Measurements from ENCODE around the gene CLASRP.

CLASRP gene

DNA sequence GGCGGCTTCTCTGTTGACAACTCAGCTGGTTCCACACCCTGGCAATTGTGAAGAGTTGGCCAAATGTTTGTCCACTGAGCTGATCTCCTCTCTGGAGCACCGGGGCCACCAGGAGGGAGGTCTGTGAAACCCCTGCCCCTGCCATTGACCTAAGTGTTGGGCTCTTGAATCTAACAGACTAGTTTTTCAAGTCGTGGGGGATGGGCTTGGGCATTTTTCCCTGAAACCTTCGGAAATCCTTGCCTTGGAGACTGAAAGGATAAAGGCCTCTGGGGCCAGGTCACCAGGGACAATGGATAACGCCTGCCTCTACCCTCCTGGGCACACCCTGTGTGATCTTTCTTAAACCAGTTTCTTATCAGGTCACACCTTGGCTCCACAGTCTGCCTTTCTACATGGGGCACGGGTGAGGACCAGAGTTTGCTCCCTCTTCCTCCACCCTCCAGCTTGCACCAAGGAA, 41.1 kb downstream of the CLASRP start:
- DNase-seq (ENCODE audit: low read depth in 2 of 2), result no peak

DNA sequence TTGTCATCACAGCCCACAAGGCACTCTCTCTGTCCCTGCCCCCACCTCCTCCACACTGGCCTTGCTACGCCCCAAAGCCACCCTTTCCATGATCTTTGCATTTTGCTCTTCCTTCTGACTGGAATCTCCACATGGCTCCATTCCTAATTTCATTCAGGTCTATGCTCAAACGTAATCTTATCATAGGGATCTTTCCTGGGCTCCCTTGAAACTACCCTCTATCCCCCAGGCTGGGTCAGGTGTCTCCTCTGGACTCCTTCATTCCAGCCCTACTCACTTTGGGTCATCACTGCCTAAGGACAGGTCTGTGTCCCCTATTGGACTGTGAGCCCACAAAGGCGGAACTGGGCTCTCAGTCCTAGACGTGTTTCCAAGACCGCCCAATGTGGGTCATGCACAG, 43.3 kb downstream of the CLASRP start:
- no peak for DNase-seq (ENCODE audit: low read depth in 2 of 2)

DNA sequence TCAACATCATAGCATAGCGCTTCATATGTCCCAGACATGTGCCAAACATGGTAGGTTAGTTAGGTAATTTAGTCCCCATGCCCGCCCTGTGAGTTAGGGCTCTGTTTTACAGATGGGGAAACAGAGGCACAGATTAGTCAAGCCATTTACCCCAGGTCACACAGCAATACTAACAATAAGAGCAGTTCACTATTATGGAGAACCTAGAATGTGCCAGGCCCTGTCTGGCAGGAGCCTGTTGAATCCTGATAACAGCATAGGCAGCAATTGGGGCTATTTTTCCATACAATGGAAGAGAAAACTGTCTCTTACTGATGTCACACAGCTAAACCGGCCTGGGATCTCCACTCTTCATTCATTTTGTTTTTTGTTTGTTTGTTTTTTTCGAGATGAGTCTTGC, 47.6 kb downstream of the CLASRP start:
- no peak for DNase-seq (ENCODE audit: low read depth in 2 of 2)

DNA sequence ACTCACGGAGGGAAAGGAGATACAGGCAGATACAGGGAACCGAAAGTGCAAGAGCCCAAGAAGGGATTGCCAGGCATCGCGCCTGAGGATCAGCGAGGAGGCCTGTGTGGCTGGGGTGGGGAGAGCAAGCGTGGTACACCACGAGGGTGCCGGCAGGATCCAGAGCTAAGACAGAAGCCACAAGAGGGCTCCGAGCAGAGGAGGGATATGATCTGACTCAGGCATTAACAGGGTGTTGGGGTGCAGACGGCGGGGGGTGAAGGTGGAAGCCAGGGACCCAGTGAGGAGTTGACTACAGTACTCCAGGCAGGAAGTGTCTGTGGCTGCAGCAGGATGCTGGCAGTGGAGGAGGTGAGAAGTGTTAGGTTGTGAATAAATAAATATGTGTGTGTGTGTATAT, 48.7 kb downstream of the CLASRP start:
- DNase-seq (ENCODE audit: low read depth in 2 of 2), result peak in 1 of 2 donors; percentile 38

DNA sequence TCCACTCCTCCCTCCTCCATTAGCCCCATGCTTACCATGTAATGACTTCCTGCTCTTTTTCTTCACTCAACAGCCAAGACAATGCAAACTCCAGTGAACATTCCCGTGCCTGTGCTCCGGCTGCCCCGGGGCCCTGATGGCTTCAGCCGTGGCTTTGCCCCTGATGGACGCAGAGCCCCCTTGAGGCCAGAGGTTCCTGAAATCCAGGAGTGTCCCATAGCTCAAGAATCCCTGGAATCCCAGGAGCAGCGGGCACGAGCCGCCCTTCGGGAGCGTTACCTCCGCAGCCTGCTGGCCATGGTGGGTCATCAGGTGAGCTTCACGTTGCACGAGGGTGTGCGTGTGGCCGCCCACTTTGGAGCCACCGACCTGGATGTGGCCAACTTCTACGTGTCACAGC, 51.2 kb downstream of the CLASRP start:
- DNase-seq (ENCODE audit: low read depth in 2 of 2), result no peak

DNA sequence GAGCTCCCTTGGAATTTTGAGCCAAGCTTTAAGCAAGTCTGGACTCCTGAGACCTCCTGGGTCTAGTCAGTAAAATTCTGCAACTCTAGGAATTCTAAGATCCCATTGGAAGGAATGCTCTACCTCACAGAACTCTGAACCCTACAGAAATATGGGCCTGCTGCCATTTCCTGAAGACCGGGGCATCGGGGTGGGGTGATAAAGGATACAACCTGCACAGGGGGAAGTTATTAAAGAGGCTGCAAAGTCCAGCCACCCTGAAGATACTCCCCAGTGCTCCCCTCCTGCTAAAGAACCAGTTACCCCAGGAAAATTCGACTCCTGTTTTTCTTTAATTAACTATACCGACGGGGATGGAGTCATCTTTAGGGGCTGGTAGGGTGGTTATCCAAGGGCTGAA, 51.8 kb downstream of the CLASRP start:
- DNase-seq (ENCODE audit: low read depth in 2 of 2), result no peak

DNA sequence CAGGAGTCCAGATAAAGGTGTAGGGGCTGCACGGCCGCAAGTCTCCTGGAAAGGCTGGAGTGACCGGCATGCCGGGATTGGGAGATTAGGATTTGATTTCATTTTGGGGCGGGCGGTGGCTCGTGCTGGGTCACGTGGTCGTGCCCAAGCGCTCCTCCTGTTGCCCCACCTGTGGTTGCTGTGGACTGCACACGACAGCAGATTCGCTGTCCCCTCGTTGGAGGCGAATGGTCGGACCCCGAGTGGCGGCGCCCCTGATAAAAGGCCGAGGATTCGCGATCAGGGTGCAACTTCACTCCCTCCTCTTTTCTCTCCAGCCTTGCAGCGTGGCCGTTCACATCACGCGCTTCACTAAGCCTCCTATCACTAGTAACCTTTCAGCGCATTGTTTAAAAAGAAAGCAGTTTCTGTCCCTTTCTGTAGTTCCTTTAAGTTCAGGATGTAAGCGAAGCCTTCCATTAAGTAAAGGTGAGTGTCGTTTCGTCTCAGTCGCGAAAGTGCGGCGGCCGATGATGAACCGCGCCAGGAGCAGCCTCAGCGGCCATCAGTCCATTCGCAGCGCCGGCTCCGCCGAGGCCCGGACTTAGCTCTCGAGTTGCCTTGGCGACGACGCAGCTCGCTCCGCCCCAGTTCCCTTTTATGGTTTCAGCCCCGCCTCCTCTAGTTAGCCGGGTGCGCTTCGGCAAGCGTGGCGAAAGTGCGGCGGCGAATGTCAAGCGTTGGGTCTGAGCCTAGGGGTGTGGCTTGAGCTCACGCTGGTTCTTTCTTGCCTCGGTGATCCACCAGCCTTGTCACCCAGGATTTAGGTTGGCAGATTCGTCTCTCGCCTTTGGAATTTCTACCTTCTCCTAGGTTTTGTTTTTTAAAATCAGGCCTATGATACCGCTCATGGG, 52.4 kb downstream of the CLASRP start:
- DNase-seq (ENCODE audit: low read depth in 2 of 2), result peak; percentile 92 to 93

DNA sequence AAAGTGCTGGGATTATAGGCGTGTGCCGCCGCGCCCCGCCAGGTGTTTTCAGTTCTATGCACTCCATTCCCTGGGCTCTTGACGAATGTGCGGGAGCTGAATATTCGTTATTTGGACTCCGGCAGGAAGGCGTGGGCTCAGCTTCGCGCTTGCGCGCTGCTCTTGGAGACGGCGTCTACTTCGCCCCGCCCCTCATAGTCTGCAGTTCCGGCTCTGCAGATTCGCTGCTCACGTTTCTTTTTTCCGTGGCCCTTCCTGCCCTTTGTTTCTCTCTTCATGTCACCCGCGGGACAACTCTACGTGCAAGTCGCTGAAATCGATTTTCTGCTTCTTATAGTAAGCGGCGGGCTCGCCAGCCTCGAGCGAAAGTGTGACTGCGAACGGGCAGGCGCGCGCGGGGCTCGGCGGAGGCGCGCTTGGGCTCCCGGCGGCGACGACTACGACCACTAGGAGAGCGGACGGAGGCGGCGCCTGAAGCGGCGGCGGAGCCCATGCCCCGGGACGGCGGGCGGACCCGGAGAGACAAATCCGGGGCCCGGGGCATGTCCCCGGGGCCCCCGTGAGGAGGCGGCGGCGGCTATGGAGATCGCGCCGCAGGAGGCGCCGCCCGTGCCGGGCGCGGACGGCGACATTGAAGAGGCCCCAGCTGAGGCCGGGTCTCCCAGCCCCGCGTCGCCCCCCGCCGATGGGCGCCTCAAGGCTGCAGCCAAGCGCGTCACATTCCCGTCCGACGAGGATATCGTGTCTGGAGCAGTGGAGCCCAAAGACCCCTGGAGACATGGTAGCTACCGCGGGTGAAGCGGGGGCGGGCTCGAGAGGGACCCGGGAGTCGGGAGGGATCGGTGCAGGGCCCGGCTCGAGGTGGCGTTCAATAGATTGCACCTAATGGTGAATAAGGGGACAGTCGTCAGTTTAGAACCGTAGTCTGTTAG, 54.2 kb downstream of the CLASRP start, which contains the start of gene PPP1R37:
PPP1R37 (plus strand) TSS at position 433 of the 932 bp plus-strand sequence; CDS start at position 580, 147 bp downstream.
- DNase-seq (ENCODE audit: low read depth in 2 of 2), result peak; percentile 83 to 87

DNA sequence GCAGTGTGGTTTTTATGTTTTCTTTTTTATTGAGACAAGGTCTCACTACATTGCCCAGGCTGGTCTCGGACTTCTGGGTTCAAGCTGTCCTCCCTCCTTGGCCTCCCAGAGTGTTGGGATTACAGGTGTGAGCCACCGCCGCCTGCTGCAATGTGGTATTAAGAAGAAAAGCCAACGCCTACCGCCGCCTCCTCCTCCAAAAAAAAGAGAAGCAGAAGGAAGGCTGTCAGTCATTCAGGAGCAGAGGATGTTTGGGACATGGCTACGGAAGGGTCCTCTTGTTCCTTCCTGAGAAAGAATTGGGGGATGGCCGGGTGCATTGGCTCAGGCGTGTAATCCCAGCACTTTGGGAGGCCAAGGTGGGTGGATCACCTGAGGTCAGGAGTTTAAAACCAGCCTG, 55.3 kb downstream of the CLASRP start:
- DNase-seq (ENCODE audit: low read depth in 2 of 2), result no peak

DNA sequence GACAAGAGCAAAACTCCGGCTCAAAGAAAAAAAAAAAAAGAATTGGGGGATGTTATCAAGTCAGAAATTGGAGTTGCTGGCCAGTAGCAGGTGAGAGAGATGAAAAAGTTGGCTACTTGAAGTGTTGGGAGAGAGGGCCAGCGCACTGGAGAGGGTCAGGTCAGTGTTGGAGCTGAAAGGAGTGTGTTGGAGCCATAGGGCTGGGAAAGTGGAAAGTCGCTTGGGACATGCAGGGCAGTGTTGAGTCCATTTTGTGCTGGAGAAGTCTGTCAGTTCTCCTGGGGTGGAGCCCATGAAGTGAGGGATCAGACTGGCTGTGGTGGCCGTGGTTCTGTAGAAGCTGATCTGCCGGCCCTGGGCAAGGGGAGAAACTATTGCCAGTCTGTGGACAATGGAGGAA, 55.9 kb downstream of the CLASRP start:
- no peak for DNase-seq (ENCODE audit: low read depth in 2 of 2)

DNA sequence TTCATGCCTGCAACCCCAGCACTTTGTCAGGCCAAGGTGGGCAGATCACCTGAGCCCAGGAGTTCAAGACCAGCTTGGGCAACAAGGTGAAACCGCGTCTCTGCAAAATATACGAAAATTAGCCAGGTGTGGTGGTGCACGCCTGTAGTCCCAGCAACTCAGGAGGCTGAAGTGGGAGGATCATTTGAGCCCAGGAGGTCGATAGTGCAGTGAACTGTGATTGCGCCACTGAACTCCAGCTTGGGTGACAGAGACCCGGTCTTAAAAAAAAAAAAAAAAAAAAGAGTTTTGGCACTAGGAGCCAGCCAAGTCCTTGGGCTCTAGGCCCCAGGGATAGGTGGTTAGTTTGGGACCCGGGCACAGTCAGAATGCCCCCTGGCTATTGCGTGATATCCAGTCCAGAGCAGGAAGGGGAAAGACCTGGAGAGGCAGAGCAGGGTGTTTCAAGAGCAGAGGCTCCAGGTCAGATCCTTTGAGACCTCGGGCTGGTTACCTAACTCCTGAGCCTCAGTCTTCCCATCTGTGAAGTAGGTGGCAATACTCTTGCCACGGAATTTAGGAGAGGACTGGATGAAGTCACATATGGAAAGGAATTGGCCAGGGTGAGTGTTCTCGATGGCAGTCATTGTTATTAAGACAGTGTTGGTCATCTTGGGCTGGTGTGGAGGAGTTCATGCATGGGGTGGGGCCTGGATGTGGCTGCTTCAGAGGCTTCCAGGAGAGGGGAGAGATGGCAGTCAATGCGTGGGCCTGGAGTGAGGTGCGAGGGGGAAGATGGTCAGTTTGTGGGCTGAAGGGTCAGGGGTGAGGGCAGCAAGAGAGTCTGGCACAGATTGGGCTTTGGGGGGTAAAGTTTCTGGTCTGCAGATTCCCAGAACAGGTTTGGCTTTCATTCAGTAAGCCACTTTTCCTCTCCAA, 56.9 kb downstream of the CLASRP start:
- DNase-seq (ENCODE audit: low read depth in 2 of 2), result no peak

DNA sequence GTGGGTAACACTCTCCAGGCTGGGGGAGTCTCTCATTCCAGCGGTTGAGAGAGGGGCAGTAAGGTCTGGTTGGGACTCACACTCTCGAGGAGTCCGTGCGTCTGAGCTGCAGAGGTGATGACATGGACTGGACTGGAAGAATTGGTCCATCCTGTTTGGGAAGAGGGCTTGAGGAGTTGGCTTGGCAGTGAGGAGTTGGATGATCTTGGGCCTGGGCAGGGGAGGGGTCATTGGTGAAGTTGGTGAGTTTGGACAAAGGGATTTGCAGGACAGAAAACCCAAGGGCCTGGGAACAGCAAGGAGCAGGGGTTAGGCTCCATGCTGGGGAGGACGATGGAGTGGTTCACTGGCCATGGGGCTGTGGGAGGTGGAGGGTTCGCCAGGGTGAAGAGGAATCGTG, 57.9 kb downstream of the CLASRP start:
- no peak for DNase-seq (ENCODE audit: low read depth in 2 of 2)

DNA sequence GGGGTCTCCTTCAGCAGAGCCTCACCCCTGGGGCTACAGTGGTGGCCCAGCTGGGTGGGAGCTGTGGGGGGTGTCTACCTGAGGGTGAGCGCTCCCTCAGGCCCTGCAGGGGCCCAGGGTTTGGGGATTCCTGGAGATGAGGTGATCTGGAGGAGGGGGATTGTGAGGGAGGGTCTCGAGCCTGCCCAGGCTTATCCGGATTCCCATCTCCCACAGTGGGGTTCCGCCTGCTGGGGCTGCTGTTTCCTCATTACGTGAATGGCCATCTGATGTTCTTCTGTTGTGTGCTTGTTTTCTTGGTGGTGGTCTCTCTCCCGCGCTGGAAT, 58.6 kb downstream of the CLASRP start:
- DNase-seq (ENCODE audit: low read depth in 2 of 2), result no peak

DNA sequence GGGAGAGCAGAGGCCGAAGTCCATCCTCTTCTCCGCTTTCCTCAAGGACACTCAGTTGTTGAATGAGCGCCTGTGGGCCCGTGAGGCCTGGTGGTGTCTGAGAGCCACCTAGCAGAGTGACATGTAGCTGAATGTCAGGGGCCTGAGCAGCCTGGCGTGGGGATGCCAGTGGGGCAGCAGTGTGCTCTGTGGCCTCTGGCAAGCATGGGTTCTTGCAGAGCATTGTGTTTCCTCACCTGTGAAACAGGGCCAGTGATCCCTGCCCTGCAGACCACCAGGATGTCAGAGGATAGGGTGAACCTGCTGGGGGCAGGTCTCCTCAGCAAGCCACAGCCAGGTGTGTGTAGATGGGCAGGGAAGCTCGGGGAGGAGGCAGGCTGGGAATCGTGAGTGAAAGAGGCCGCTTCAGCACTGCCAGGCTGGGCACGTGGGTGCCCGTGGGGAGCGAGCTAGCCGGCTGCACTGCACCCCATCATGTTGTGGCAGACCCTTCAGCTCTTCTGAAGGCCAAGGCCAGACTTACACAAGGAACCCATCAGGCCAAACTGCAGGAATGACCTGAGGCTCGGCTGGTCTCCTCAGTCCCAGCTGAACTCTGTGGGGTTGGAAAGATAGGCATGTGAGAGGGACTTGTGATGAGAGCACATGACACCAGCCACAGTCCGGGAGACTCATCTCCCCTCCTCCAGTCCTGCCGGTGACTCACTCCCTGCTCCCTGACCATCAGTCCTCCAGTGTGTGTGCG, 59.1 kb downstream of the CLASRP start:
- DNase-seq (ENCODE audit: low read depth in 2 of 2), result no peak

DNA sequence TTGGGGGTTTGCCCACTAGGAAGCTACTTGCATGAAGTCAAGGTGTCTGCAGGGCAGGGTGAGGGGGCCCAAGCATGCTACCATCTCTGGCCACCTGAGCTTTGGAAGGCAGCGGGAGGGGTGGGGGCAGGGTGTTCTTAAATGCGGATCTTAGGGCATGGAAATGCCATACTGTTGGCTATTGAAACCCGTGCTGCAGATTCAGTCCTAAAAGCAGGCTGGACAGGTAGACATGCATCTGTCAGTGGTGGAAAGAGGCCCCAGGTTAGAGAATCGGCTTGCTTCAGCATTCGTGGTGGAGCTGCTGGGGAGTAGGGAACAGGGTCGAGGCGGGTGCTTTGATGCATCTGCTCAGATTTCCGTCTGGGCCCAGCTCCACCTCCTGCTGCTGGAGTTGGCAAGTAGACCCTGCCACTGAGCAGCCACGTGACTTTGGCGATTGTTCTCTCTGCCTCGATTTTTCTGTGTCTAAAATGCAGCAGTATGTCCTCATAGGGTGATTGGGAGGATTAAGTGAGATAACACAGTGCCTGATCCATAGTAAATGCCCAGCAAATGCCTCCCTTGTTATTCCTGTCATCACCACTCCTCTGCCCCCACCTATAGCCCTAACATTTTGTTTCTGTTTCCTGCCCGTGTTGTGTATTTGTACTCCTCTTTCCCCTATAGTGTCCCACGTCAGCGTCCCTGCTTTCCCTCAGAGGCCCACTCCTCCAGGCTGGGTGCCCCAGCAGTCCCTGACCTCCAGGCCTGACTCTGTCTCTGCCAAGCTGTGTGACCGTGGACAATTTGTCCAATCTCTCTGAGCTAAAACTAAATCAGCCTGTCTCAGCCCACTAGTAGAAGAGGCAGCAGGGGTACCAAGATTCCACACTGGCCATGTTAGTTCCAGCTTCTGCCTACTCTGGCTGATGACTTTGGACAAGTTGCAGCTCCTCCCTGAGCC, 59.9 kb downstream of the CLASRP start:
- DNase-seq (ENCODE audit: low read depth in 2 of 2), result no peak

DNA sequence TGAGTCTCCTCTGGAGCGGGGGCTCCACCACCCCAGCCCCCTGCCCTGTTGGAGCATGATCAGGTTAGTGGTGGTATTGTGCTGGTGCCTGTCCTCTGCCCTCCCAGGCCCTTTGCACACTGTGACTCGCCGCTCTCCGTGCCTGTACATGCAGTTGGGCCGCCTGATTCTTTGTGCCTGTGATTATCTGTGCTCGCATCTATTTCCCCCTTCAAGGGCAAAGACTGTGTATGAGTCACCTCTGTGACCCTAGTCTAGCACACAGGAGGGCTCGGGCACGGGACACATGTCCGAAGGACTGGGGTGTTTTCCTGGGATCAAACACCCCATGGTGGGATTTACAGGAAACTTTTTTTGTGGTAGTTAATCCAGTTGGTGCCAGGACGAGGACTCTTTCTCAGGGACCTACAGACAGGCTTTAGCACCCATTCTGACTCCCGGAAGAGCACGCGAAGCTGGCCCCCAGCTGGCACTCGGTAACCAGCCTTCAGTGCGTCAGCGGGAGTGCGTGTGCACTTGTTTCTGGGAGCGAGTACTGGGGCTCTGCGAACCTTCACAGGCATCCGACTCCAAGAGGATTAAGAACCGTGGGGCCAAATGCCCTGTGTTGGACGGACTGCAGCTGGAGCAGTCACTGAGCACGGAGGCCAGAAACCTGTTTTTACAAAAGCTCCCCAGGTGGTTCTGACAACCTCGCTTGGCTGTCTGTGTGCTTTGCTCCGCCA, 60.8 kb downstream of the CLASRP start:
- no peak for DNase-seq (ENCODE audit: low read depth in 2 of 2)

DNA sequence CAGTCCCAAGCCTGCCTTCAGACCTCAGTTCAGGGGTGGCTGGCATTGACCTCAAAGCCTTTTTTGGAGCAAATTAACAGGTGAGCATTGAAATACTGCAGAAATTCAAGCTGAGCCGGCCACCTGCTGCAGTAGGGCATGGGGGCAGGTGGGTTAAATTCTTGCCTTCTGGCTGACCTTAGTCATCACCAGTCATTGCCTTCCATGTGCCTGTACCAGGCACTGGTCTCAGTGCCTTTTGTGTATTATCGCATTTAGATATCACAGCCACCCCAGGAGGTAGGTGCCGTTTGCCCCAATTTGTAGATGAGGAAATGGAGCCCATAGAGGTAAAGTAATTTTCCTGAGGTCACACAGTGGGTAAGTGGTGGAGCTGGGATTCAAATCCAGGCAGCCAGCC, 61.4 kb downstream of the CLASRP start:
- no peak for DNase-seq (ENCODE audit: low read depth in 2 of 2)

DNA sequence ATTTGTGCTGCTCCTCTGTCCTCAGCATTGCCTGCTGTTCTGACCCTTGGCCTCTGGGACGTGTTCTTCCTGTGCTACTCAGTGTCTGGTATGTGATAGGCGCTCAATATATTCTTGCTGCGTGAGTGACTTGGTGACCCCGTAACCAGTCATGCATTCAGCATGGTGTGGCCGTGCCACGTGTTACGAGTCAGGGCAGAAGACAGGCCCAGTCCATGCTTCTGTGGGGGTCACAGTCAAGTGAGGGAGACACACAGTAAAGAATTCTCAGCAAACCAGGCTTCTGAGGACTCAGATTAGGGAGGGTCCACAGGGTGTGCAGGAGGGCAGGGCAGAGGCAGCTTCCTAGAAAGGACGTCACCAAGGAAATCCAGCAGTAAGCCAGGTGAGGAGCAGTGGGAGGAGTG, 62.0 kb downstream of the CLASRP start:
- no peak for DNase-seq (ENCODE audit: low read depth in 2 of 2)

DNA sequence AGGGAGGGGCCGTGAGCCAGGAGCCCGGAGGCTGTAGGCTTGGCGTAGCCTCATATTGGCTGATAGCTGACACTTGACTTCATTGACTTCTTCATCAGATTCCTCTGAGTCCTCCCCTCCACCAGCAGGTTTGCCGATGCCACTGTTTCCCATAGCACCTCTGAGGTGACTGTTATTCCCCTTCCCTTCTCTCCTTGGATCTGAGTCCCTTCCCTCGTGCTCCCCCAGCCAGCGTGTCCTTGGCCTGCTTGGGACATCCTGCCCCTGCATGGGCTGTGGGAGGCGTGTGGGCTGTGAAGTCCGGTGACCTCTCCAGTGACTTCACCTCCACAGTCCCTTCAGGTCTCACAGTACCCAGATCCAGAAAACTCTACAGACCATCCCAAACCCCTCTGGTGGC, 63.0 kb downstream of the CLASRP start:
- no peak for DNase-seq (ENCODE audit: low read depth in 2 of 2)
